Adrenal gland (tissue), 5 donors: Measurements from ENCODE around the gene KRIT1.

Source experiments
- POLR2A ChIP-seq, 2 donors: fragments of 450-650 bp; IDR thresholded peaks; one replicate each; pipeline ENCODE4 v1.6.1; 2017; ENCODE audit warnings: antibody characterized with exemption in 2 of 2, mild to moderate bottlenecking in 2 of 2, moderate library complexity in 1 of 2
- TF ChIP-seq, protein P1 (sequence below), 6 experiments: fragments of 450-650 bp in 4 of 6; fragments of 200-600 bp in 2 of 6; sonication (generic) in 1 of 6; IDR thresholded peaks; 1 replicate in 5 of 6; 2 replicates in 1 of 6; pipeline versions ENCODE4 v1.5.1 to v1.8.0; 2016 to 2021; ENCODE audit warnings: antibody characterized with exemption in 6 of 6, mild to moderate bottlenecking in 2 of 6, moderate library complexity in 1 of 6
- donor health status: DM: no; HTN: no; CAD: no.

DNA sequence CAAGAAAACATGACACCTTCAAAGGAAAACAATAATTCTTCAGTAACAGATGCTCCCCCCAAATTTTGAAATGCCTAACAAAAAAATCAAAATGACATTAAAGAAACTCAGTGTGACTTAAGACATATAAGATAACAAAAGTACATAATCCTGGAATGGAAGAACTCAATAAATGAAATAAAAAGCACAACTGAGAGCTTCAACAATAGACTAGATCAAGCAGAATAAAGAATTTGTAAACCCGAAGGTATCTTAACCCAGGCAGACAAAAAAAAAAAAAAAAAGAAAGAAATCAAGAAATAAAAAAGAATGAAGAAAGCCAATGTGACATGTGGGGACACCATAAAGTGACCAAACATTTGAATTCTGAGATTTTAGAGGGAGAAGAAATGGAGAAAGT is 39.0 kb downstream of the KRIT1 start:
- TF ChIP-seq, protein P1, sequence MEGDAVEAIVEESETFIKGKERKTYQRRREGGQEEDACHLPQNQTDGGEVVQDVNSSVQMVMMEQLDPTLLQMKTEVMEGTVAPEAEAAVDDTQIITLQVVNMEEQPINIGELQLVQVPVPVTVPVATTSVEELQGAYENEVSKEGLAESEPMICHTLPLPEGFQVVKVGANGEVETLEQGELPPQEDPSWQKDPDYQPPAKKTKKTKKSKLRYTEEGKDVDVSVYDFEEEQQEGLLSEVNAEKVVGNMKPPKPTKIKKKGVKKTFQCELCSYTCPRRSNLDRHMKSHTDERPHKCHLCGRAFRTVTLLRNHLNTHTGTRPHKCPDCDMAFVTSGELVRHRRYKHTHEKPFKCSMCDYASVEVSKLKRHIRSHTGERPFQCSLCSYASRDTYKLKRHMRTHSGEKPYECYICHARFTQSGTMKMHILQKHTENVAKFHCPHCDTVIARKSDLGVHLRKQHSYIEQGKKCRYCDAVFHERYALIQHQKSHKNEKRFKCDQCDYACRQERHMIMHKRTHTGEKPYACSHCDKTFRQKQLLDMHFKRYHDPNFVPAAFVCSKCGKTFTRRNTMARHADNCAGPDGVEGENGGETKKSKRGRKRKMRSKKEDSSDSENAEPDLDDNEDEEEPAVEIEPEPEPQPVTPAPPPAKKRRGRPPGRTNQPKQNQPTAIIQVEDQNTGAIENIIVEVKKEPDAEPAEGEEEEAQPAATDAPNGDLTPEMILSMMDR (IDR thresholded peaks at IDR 0.05), result no peak
- TF ChIP-seq POLR2A (IDR thresholded peaks at IDR 0.05), result no peak
